Activated naive CD4-positive, alpha-beta T cell treated with anti-CD3 and anti-CD28 coated beads, Interleukin-2, amount 50 U/mL, for 16 hours (primary cell): ENCODE results near the gene ITPK1.

Experiments used
- DNase-seq: peaks from one replicate; pipeline ENCODE4 v3.0.0-alpha.2; 2020

The ITPK1 gene

DNA sequence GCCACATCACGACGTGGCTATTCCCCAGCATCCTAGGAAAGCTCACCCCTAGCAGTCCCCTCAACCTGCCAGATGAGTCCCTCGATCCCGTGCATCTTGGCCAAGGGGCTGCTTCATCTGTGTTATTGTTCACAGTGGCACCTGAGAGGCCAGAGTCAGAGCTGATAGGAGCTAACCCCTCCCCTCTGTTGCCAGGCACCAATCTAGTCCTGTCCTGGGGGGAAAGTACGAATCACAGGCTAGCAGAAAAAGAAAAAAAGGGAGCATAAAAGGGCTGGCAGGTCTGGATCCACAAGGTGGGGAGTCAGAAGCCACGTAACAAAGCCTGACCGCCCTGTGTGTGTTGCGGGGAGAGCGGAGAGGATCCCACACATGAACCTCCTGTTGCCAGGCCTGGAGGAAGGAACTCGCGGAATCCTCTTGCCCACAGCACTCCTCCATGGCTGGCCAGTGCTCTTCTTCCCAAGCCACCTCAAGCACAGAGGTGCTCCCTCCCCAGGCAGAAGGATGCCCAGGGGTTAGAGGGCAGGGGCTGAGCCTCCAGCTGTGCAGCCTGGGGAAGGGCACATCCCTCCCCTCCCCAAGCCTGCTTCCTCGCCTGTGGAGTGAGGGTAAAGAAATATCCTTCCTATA, 91.8 kb downstream of the ITPK1 start:
- no peak for DNase-seq

DNA sequence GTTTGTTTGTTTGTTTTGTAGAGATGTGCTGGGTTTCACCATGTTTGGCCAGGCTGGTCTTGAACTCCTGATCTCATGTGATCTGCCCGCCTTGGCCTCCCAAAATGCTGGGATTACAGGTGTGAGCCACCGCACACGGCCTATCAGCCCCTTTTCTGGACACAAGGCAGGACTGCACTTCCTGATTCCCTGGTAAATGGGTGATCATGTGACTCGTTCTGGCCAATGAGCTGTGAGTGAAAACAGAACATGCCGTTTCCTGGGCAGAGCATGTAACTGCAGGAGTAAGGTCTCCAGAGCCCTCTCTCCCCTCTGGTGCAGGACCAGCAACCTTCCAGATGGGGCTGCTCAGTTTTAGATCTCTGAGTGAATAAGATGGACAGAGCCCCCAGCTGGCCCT, 92.7 kb downstream of the ITPK1 start:
- no peak for DNase-seq

- no peak for DNase-seq
Measured at GRCh38 chr14:93019970-93020369, 95.8 kb downstream of the ITPK1 start.

GRCh38 chr14:93019367-93019843, 96.3 kb downstream of the ITPK1 start:
- no peak for DNase-seq

DNA sequence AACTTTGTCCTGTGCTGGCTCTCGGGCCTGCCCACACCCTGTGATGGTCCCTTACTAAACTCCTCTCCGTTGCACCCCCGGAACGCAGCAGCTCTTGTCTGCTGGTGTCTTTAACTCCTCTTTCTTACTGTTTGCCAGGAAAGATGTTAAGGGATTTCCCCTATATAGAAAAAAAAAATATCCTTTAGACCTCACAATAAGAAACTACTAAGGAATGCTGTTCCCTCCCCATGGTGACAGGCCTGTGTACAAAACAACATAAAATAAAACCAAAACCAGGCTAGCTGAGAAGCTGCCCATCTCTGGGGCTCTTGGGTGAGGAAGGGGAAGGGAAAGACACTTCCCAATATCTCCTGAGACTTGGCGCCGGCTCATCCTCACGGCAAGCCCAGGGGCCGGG, 97.4 kb downstream of the ITPK1 start:
- no peak for DNase-seq

- DNase-seq: no peak
Measured at GRCh38 chr14:93017898-93018297, 97.8 kb downstream of the ITPK1 start.

DNA sequence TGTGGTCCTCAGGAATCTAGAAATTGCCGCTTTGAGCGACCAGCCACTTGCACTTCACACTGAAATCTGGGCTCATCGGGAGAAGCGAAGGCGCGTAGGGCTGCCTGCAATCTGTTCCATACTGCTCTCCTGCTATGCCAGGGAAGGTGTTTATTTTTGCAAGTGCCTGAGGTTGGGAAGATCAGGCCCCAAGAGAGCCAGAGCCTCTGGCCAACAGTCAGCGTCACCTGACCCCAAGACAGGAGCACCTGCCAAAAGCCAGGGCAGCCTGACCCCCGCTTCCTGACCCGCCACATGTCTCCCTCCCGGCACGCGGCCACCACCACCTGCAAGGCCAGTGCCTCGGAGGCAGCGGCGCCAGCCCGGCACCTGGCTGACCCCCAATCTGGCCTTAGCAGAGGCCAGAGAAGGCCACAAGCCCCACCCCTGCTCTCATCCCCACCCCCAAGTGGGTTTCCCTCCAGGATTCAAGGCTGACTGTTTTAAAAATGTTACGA, 98.4 kb downstream of the ITPK1 start:
- DNase-seq: no peak

DNA sequence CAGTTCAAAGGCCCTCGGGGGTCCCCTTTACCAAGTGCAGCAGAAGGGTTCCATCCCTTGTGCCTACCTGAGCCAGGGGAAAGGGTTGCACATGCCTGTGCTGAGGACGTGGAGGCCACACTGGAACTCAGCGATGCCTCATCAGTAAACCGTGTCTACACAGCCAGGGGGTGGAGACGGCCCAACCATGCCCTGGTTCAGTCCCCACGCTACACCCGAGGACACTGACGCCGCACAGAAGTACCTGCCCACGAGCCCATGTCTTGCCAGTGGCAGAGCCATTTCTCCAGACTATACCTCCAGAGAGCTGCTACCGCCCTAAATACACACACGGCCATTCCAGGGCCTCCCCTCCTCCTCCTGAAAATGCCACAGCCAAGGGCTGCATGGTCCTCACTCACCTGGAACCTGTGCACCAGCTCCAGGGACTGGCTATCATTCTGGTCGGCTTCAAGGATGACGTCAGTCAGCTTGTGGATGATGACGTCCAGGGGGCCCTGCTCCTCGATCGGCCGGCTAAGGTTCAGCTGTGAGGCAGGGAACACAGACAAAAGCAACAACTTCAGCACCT, 99.4 kb downstream of the ITPK1 start:
- no peak for DNase-seq

GRCh38 chr14:93015505-93015904, 100.2 kb downstream of the ITPK1 start:
- no peak for DNase-seq

- no peak for DNase-seq
Measured at GRCh38 chr14:93015064-93015463, 100.7 kb downstream of the ITPK1 start.

GRCh38 chr14:93014058-93015023, 101.4 kb downstream of the ITPK1 start:
- DNase-seq: no peak

GRCh38 chr14:93012951-93013719, 102.6 kb downstream of the ITPK1 start:
- no peak for DNase-seq

GRCh38 chr14:93012506-93012905, 103.2 kb downstream of the ITPK1 start:
- DNase-seq: no peak

GRCh38 chr14:93011650-93012325, 103.9 kb downstream of the ITPK1 start:
- DNase-seq: no peak

GRCh38 chr14:93011141-93011529, 104.6 kb downstream of the ITPK1 start:
- no peak for DNase-seq

DNA sequence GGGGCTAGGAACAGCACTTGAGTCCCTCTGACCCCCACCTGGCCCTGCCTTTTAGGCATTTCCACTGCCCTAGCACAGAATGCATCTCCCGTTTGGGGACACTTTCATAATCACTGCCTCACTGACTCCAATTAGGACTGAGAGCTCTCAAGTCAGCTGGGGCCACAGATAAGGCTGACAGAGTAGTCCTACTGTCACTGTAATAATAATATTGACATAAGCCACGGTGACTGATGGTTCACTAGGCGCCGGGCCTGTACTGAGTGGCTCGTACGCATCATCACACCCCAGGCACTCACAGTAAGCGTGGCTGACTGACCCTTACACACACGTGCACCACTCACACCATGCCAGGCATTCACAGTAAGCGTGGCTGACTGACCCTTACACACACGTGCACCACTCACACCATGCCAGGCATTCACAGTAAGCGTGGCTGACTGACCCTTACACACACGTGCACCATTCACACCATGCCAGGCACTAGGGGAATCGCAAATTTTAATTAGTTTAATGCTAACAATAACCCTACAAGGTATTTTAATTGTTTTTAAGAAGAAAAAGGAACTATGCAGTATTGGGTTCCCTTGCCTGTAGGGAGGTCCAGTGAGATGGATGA, 105.1 kb downstream of the ITPK1 start:
- no peak for DNase-seq

DNA sequence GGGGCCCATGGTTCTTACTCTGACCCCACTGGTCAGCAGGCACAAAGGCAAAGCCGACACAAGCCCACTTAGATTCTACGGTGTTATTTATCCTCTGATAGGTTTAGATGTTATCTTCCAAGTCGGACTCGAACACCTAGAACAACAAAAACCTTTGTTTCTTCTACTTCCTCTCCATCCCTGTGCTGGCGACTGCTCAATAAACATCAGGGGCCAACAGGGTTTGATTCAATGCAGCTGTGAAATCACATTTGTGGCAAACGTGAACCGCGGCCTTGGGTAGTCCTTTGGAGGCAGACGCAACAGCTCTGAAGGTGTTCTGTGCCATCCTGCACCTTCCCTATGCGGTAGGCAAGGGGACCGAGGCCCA, 105.6 kb downstream of the ITPK1 start:
- DNase-seq: no peak

DNA sequence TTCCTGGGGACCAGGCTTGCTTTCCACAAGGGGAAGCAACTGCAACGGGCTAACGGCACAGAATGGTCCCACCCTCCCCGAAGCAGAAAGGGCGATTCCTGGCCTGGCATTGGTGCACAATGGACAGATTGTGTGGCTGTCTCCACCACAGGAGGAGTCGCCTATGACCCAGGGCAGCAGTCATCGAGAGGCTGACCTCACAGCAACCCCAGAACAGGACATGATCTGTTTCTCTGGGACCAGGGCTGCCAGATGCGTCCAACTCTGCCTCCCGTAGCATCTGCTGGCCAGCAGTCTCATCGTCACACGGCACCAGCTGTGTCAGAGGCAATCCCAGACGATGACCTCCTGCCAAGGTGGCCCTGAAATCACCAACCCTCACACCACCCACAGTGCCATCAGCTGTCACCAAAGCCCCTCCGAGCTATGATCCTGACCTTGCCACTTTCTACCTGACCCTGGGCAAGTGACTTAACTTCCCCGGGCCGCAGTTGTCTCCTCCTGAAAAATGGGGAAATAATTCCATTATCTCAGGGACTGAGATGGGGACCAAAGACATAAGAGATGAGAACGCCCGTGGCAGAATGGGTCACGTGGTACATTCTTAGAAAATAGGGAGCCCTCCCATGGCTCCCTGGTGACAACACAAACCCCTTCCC, 106.1 kb downstream of the ITPK1 start:
- no peak for DNase-seq

DNA sequence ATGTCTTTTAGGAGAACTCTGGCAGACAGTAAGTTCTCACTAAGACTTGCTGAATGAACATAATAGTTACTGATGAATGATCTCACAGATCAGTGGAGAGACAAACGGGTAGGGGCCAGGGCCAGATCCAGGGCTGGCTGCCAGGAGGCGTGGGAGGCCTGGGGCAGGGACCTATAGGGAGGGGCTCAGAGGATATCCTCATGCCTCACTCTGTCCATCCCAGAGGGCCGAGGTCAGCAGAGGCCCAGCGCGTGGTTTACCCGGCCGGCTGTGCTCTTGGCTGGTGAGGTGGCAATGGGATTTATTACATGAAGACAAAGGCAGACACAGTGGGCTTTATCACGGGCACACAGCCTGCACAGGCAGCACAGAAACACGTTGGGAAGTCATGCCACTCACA, 107.3 kb downstream of the ITPK1 start:
- DNase-seq: no peak

DNA sequence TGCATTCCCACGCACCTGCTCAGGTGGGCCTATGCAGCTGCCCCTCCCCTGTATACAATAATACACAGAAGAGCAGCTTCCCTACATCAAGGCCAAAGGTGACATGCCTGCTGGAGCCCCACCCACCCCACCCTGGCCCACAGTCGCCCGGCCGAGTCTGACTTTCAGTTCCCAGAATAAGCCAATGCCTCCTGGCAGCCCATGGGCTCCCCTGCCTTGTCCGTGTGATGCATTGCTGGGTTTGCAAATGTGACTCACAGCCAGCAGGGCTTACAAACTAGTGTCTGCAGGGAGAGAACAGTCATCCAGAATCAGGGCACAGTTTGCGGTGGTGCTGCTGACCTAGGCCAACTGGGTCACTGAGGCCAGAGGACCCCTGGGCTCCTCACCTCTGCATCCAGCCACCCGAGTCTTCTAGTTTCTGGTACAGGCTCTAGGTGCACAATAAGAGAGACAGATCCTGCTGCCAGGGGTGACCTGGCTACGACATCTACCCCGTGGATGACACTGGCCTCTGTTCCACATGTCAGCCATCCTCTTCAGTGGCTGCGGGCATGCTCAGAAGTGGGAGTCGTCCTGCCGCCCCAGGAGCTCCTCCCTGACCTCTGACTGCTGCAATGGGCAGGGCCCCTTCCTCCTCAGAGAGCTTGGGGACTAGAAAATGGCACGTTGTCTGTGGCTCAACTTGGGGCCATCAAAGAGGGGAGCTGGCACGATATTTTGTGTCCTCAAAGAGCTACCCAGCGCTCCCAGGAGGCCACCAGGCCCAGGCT, 108.3 kb downstream of the ITPK1 start:
- DNase-seq: no peak
